GM12878 (cell line): Measurements from ENCODE around the gene CEACAM6. TPM values are rescaled to one million over a fixed set of nuclear protein-coding genes. Genes with fewer than 3 reads are reported as not detected.

Source experiments
- ATAC-seq: fragments of 200-7000 bp; cut with Tn5 transposase; 3 replicates; pipeline ENCODE4 v1.9.1; 2020; ENCODE audit warnings: mild to moderate bottlenecking, moderate library complexity
- BruUV-seq: library from RNA; stranded (reverse); fragments of 400-500 nt; replicated peaks from 2 replicates; lab custom pipeline; 2021; lab: Mats Ljungman, UMichigan
- CTCF ChIA-PET: fragments of 300-600 bp; sonication (Branson Sonifier 250); formaldehyde crosslinking; extraction: SDS; loops from one replicate; lab custom pipeline; 2021; ENCODE audit warnings: inconsistent platforms; lab: Yijun Ruan, JAX
- POLR2A ChIA-PET: fragments of 350-600 bp; formaldehyde crosslinking; extraction: SDS; loops from one replicate; lab custom pipeline; 2021; ENCODE audit warnings: inconsistent platforms; lab: Charles Lee
- RAD21 ChIA-PET: fragments of 300-600 bp; sonication (Branson Sonifier 250); formaldehyde crosslinking; loops from one replicate; lab custom pipeline; 2023; ENCODE audit warnings: antibody characterized with exemption; ENCODE audit not compliant: unreplicated experiment; lab: Charles Lee
- SMC1A ChIA-PET: fragments of 300-600 bp; sonication (Branson Sonifier 250); formaldehyde crosslinking; loops from one replicate; lab custom pipeline; 2023; ENCODE audit not compliant: unreplicated experiment, uncharacterized antibody; lab: Charles Lee
- DNase-seq: peaks from one replicate; pipeline ENCODE4 v3.0.0-alpha.2; 2011; ENCODE audit warnings: low read depth, low spot score
- FAIRE-seq: peaks from 3 replicates; lab custom pipeline; 2011; peaks lifted over from hg19 to GRCh38; lab: Jason Lieb, UNC
- H2AFZ ChIP-seq: 2 replicates; pipeline ENCODE4 v1.6.0; 2011; ENCODE audit warnings: low read depth, low read length, control low read depth; ENCODE audit not compliant: control insufficient read depth
- H3K27ac ChIP-seq: 2 replicates; pipeline ENCODE4 v1.5.1; 2011; ENCODE audit warnings: control low read depth; ENCODE audit not compliant: control insufficient read depth, insufficient read depth
- H3K27me3 ChIP-seq, 2 experiments: replicated peaks in 1 of 2; 2 replicates each; pipeline versions ENCODE4 v1.6.0 to v1.6.1; 2011; ENCODE audit warnings: low read length in 1 of 2; ENCODE audit not compliant: control insufficient read depth in 2 of 2, insufficient read depth in 2 of 2
- H3K36me3 ChIP-seq, 2 experiments: 2 replicates each; pipeline ENCODE4 v1.5.1; 2011; ENCODE audit warnings: low read length in 1 of 2; ENCODE audit not compliant: control insufficient read depth in 2 of 2, insufficient read depth in 2 of 2
- H3K4me1 ChIP-seq: 2 replicates; pipeline ENCODE4 v1.6.1; 2011; ENCODE audit warnings: mild to moderate bottlenecking, low read length, moderate library complexity, mixed read lengths; ENCODE audit not compliant: control insufficient read depth, insufficient read depth
- H3K4me2 ChIP-seq: 2 replicates; pipeline ENCODE4 v1.6.0; 2011; ENCODE audit warnings: control low read depth; ENCODE audit not compliant: control insufficient read depth, insufficient read depth
- H3K4me3 ChIP-seq: fragments of 200-600 bp; sonication (generic); 2 replicates; pipeline ENCODE4 v1.5.1; 2016
- H3K79me2 ChIP-seq: 2 replicates; pipeline ENCODE4 v1.6.0; 2011; ENCODE audit warnings: low read length; ENCODE audit not compliant: control insufficient read depth, insufficient read depth
- H3K9ac ChIP-seq: 2 replicates; pipeline ENCODE4 v1.8.0; 2011; ENCODE audit warnings: low read length, control low read depth, mixed read lengths; ENCODE audit not compliant: control insufficient read depth, insufficient read depth
- H3K9me3 ChIP-seq: replicated peaks from 3 replicates; pipeline ENCODE4 v1.5.1; 2011; ENCODE audit warnings: mild to moderate bottlenecking, low read length; ENCODE audit not compliant: control insufficient read depth, insufficient read depth
- H4K20me1 ChIP-seq: 2 replicates; pipeline ENCODE4 v1.6.0; 2011; ENCODE audit not compliant: control insufficient read depth, insufficient read depth
- BRCA1 ChIP-seq: IDR thresholded peaks from 2 replicates; pipeline ENCODE4 v1.6.1; 2011; ENCODE audit warnings: low read depth, low read length, improper control_type of control experiment
- FOXM1 ChIP-seq: IDR thresholded peaks from 2 replicates; pipeline ENCODE4 v1.6.1; 2012; ENCODE audit warnings: low read depth, mild to moderate bottlenecking, inconsistent platforms, low read length, moderate library complexity
- MYC ChIP-seq: IDR thresholded peaks from 2 replicates; pipeline ENCODE4 v1.6.1; 2011; ENCODE audit warnings: mild to moderate bottlenecking, low read length, moderate library complexity, inconsistent platforms; ENCODE audit not compliant: insufficient read depth, insufficient replicate concordance, insufficient read length, severe bottlenecking
- PAX8 ChIP-seq: fragments of 450-650 bp; IDR thresholded peaks from 2 replicates; pipeline ENCODE4 v1.6.1; 2017; ENCODE audit warnings: mild to moderate bottlenecking, moderate library complexity
- POLR2AphosphoS2 ChIP-seq: IDR thresholded peaks from 2 replicates; pipeline ENCODE4 v1.6.1; 2011; ENCODE audit warnings: low read depth, mild to moderate bottlenecking, low read length, improper control_type of control experiment, moderate library complexity
- SMARCA5 ChIP-seq: fragments of 450-650 bp; IDR thresholded peaks from 2 replicates; pipeline ENCODE4 v1.6.1; 2017; ENCODE audit warnings: mild to moderate bottlenecking
- YBX1 ChIP-seq: fragments of 450-650 bp; IDR thresholded peaks from 2 replicates; pipeline ENCODE4 v1.6.1; 2016; ENCODE audit warnings: antibody characterized with exemption
- WGBS: methylation state at CpG from one replicate; pipeline ENCODE4 v1.1.6; 2016; ENCODE audit warnings: low lambda C conversion rate; ENCODE audit not compliant: insufficient replicate concordance, insufficient coverage; ENCODE audit errors: missing lambda C conversion rate; 5-methylcytosine and 5-hydroxymethylcytosine counted together
- in situ Hi-C: fragments of 300-500 bp; cut with MboI; formaldehyde crosslinking; loops from 9 replicates; pipeline ENCODE4 v1.14.3; 2018; ENCODE audit warnings: mixed read lengths
- intact Hi-C: fragments of 100-400 bp; cut with micrococcal nuclease; formaldehyde crosslinking; loops from one replicate; pipeline ENCODE4 v1.14.2; 2022; ENCODE audit not compliant: unreplicated experiment
- polyA plus RNA-seq, 11 experiments: library from polyadenylated mRNA; depleted of rRNA in 4 of 11; unstranded in 6 of 11; stranded (reverse) in 5 of 11; fragments of >200 nt; fragmentation: Nextera tagmentation in 4 of 11; fragmentation: Illumina TruSeq in 1 of 11; extraction: Ambion mirVana in 4 of 11; extraction: Trizol in 1 of 11; gene quantifications; 1 replicate in 1 of 11; 2 replicates in 10 of 11; pipeline versions ENCODE4 v1.2.1 to v1.2.3, GENCODE V29; 2011 to 2016; ENCODE audit warnings: inconsistent platforms in 2 of 11, missing spikeins in 2 of 11, low read depth in 1 of 11
- total RNA-seq, 4 experiments: library from RNA; depleted of rRNA in 3 of 4; stranded (reverse); fragments of >200 nt in 3 of 4; fragmentation: Illumina TruSeq in 1 of 4; extraction: Trizol in 1 of 4; gene quantifications; 2 replicates each; pipeline versions ENCODE4 v1.2.1 to v1.2.3, GENCODE V29; 2013 to 2021
- TF ChIP-seq, protein P1 (sequence below): fragments of 450-650 bp; IDR thresholded peaks from 2 replicates; pipeline ENCODE4 v1.6.1; 2017; ENCODE audit warnings: low read depth, mild to moderate bottlenecking, moderate library complexity
- TF ChIP-seq, protein P2 (sequence below): fragments of 450-650 bp; formaldehyde crosslinking; IDR thresholded peaks from 2 replicates; pipeline ENCODE4 v1.4.0; 2020; ENCODE audit warnings: mild to moderate bottlenecking, moderate library complexity
- TF ChIP-seq, protein P3 (sequence below): IDR thresholded peaks from 2 replicates; pipeline ENCODE4 v1.6.1; 2012; ENCODE audit warnings: low read length, inconsistent platforms

CEACAM6 gene
- total and polyA plus RNA-seq, 10 of the 15 experiments (the other 5 are each of a cell fraction or from before 2014, with no cell fraction given): 0.26 TPM; not detected in 9

DNA sequence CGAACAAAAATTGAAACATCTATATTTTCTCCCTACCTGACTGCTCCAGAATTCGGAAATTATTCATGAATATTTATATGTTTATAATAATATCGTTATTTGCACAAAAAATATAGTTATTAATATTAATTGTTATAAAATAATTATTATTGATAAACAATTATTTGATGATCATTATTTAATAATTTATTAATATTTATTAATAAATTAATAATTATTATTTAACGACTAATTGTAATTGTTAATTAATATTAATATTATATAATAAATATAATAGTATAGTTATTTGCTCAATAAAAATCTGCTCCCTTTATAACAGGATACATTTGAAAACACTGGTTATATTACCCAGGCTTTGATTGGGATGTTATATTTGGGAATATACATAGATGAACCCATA lies 14.3 kb downstream of the CEACAM6 start:
- DNase-seq (no peak), FAIRE-seq (no peak), ATAC-seq (no peak)
- 53% methylated on average over 4 of the region's 4 CpGs for WGBS
- no peaks in the 10 kb centered on the region for H4K20me1 ChIP-seq
- no peak overlapping the region for H3K4me3 ChIP-seq
- ChIA-PET SMC1A (no interaction called here), POLR2A (no interaction called here), RAD21 (no interaction called here), CTCF (interaction anchor here (1.0 to 2.3 kb wide), 3 partner anchors 16 to 25 kb away, joined by 3 to 8 read pairs (median 8); no protein-coding TSS in a partner anchor)
- TF ChIP-seq, protein P1, sequence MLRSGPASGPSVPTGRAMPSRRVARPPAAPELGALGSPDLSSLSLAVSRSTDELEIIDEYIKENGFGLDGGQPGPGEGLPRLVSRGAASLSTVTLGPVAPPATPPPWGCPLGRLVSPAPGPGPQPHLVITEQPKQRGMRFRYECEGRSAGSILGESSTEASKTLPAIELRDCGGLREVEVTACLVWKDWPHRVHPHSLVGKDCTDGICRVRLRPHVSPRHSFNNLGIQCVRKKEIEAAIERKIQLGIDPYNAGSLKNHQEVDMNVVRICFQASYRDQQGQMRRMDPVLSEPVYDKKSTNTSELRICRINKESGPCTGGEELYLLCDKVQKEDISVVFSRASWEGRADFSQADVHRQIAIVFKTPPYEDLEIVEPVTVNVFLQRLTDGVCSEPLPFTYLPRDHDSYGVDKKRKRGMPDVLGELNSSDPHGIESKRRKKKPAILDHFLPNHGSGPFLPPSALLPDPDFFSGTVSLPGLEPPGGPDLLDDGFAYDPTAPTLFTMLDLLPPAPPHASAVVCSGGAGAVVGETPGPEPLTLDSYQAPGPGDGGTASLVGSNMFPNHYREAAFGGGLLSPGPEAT: no peak
- TF ChIP-seq PAX8 (no peak), YBX1 (no peak), FOXM1 (no peak), SMARCA5 (no peak), POLR2AphosphoS2 (no peak), MYC (no peak), BRCA1 (no peak)
- TF ChIP-seq, protein P2, sequence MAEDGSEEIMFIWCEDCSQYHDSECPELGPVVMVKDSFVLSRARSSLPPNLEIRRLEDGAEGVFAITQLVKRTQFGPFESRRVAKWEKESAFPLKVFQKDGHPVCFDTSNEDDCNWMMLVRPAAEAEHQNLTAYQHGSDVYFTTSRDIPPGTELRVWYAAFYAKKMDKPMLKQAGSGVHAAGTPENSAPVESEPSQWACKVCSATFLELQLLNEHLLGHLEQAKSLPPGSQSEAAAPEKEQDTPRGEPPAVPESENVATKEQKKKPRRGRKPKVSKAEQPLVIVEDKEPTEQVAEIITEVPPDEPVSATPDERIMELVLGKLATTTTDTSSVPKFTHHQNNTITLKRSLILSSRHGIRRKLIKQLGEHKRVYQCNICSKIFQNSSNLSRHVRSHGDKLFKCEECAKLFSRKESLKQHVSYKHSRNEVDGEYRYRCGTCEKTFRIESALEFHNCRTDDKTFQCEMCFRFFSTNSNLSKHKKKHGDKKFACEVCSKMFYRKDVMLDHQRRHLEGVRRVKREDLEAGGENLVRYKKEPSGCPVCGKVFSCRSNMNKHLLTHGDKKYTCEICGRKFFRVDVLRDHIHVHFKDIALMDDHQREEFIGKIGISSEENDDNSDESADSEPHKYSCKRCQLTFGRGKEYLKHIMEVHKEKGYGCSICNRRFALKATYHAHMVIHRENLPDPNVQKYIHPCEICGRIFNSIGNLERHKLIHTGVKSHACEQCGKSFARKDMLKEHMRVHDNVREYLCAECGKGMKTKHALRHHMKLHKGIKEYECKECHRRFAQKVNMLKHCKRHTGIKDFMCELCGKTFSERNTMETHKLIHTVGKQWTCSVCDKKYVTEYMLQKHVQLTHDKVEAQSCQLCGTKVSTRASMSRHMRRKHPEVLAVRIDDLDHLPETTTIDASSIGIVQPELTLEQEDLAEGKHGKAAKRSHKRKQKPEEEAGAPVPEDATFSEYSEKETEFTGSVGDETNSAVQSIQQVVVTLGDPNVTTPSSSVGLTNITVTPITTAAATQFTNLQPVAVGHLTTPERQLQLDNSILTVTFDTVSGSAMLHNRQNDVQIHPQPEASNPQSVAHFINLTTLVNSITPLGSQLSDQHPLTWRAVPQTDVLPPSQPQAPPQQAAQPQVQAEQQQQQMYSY (CRISPR knock-in tag): no peak
- TF ChIP-seq, protein P3, sequence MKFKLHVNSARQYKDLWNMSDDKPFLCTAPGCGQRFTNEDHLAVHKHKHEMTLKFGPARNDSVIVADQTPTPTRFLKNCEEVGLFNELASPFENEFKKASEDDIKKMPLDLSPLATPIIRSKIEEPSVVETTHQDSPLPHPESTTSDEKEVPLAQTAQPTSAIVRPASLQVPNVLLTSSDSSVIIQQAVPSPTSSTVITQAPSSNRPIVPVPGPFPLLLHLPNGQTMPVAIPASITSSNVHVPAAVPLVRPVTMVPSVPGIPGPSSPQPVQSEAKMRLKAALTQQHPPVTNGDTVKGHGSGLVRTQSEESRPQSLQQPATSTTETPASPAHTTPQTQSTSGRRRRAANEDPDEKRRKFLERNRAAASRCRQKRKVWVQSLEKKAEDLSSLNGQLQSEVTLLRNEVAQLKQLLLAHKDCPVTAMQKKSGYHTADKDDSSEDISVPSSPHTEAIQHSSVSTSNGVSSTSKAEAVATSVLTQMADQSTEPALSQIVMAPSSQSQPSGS: no peak
- H3K9me3 ChIP-seq: no peaks in the 10 kb centered on the region
- intact Hi-C loops: no loop called here
- no peak overlapping the region for H2AFZ ChIP-seq
- no peaks in the 10 kb centered on the region for H3K4me1 ChIP-seq
- BruUV-seq: no TSS peak
- in situ Hi-C loops: no loop called here
- no peak overlapping the region for H3K9ac ChIP-seq
- no peak overlapping the region for H3K27ac ChIP-seq
- no peaks in the 10 kb centered on the region for H3K79me2 ChIP-seq
- H3K36me3 ChIP-seq: no peaks in the 10 kb centered on the region
- H3K27me3 ChIP-seq: no peaks in the 10 kb centered on the region; a peak in 3 of 4 replicates
- no peak overlapping the region for H3K4me2 ChIP-seq
